ENCODE measurements around the gene HIPK1.
A peak's percentile ranks its signal among the peaks of the same experiment; 100 is the strongest.

Gene HIPK1

DNA sequence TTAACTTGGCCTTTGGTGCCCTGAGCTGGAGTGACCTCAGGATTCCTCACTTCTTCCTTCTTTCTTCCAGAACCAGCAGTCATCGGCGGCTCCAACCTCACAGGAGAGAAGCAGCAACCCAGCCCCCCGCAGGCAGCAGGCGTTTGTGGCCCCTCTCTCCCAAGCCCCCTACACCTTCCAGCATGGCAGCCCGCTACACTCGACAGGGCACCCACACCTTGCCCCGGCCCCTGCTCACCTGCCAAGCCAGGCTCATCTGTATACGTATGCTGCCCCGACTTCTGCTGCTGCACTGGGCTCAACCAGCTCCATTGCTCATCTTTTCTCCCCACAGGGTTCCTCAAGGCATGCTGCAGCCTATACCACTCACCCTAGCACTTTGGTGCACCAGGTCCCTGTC, 43.8 kb downstream of the HIPK1 start:
- no peak overlapping the region for H3K4me3 ChIP-seq (ENCODE audit: severe bottlenecking)
- no peak overlapping the region for H3K27ac ChIP-seq (ENCODE audit: poor library complexity, severe bottlenecking)
- no peaks in the 10 kb centered on the region for H3K9me3 ChIP-seq (ENCODE audit: severe bottlenecking)
- ATAC-seq (ENCODE audit: low read depth) (no peak), DNase-seq (ENCODE audit: low spot score) (no peak)
- H3K4me1 ChIP-seq (ENCODE audit: insufficient read depth, poor library complexity, severe bottlenecking), result no peaks in the 10 kb centered on the region
- H3K36me3 ChIP-seq (ENCODE audit: low read depth), result peaks cover 60% of the 10 kb centered on the region
- TF ChIP-seq, protein P1, sequence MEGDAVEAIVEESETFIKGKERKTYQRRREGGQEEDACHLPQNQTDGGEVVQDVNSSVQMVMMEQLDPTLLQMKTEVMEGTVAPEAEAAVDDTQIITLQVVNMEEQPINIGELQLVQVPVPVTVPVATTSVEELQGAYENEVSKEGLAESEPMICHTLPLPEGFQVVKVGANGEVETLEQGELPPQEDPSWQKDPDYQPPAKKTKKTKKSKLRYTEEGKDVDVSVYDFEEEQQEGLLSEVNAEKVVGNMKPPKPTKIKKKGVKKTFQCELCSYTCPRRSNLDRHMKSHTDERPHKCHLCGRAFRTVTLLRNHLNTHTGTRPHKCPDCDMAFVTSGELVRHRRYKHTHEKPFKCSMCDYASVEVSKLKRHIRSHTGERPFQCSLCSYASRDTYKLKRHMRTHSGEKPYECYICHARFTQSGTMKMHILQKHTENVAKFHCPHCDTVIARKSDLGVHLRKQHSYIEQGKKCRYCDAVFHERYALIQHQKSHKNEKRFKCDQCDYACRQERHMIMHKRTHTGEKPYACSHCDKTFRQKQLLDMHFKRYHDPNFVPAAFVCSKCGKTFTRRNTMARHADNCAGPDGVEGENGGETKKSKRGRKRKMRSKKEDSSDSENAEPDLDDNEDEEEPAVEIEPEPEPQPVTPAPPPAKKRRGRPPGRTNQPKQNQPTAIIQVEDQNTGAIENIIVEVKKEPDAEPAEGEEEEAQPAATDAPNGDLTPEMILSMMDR (IDR thresholded peaks at IDR 0.05; ENCODE audit: poor library complexity, severe bottlenecking), result no peak
- H3K27me3 ChIP-seq (ENCODE audit: insufficient read depth, poor library complexity, severe bottlenecking), result no peaks in the 10 kb centered on the region

DNA sequence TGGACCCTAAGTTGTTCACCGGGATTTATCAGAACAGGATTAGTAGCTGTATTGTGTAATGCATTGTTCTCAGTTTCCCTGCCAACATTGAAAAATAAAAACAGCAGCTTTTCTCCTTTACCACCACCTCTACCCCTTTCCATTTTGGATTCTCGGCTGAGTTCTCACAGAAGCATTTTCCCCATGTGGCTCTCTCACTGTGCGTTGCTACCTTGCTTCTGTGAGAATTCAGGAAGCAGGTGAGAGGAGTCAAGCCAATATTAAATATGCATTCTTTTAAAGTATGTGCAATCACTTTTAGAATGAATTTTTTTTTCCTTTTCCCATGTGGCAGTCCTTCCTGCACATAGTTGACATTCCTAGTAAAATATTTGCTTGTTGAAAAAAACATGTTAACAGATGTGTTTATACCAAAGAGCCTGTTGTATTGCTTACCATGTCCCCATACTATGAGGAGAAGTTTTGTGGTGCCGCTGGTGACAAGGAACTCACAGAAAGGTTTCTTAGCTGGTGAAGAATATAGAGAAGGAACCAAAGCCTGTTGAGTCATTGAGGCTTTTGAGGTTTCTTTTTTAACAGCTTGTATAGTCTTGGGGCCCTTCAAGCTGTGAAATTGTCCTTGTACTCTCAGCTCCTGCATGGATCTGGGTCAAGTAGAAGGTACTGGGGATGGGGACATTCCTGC, 46.2 kb downstream of the HIPK1 start:
- H3K27me3 ChIP-seq (ENCODE audit: insufficient read depth, poor library complexity, severe bottlenecking), result no peaks in the 10 kb centered on the region
- H3K9me3 ChIP-seq (ENCODE audit: severe bottlenecking), result no peaks in the 10 kb centered on the region
- no peak overlapping the region for H3K27ac ChIP-seq (ENCODE audit: poor library complexity, severe bottlenecking)
- H3K4me3 ChIP-seq (ENCODE audit: severe bottlenecking), result no peak overlapping the region
- TF ChIP-seq, protein P1 (IDR thresholded peaks at IDR 0.05; ENCODE audit: poor library complexity, severe bottlenecking), result no peak
- H3K4me1 ChIP-seq (ENCODE audit: insufficient read depth, poor library complexity, severe bottlenecking), result peaks cover 9% of the 10 kb centered on the region
- H3K36me3 ChIP-seq (ENCODE audit: low read depth), result peaks cover 36% of the 10 kb centered on the region
- DNase-seq (ENCODE audit: low spot score), result no peak
- no peak for ATAC-seq (ENCODE audit: low read depth)

DNA sequence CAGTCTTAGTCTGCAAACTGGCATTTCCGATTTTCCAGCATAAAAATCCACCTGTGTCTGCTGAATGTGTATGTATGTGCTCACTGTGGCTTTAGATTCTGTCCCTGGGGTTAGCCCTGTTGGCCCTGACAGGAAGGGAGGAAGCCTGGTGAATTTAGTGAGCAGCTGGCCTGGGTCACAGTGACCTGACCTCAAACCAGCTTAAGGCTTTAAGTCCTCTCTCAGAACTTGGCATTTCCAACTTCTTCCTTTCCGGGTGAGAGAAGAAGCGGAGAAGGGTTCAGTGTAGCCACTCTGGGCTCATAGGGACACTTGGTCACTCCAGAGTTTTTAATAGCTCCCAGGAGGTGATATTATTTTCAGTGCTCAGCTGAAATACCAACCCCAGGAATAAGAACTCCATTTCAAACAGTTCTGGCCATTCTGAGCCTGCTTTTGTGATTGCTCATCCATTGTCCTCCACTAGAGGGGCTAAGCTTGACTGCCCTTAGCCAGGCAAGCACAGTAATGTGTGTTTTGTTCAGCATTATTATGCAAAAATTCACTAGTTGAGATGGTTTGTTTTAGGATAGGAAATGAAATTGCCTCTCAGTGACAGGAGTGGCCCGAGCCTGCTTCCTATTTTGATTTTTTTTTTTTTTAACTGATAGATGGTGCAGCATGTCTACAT, 47.6 kb downstream of the HIPK1 start:
- H3K27me3 ChIP-seq (ENCODE audit: insufficient read depth, poor library complexity, severe bottlenecking), result no peaks in the 10 kb centered on the region
- H3K9me3 ChIP-seq (ENCODE audit: severe bottlenecking), result no peaks in the 10 kb centered on the region
- TF ChIP-seq, protein P1 (IDR thresholded peaks at IDR 0.05; ENCODE audit: poor library complexity, severe bottlenecking), result peak; percentile 40
- no peak for DNase-seq (ENCODE audit: low spot score)
- H3K36me3 ChIP-seq (ENCODE audit: low read depth), result peaks cover 22% of the 10 kb centered on the region
- H3K4me3 ChIP-seq (ENCODE audit: severe bottlenecking), result no peak overlapping the region
- peaks cover 9% of the 10 kb centered on the region for H3K4me1 ChIP-seq (ENCODE audit: insufficient read depth, poor library complexity, severe bottlenecking)
- no peak overlapping the region for H3K27ac ChIP-seq (ENCODE audit: poor library complexity, severe bottlenecking)
- 0 out of 3 replicates have a peak, but pooled peaks have one; percentile 30 for ATAC-seq (ENCODE audit: low read depth)

- H3K9me3 ChIP-seq (ENCODE audit: severe bottlenecking), result no peaks in the 10 kb centered on the region
Observed at GRCh38 chr1:113977906-113978305, 48.8 kb downstream of the HIPK1 start.

More at GRCh38 chr1:113977906-113978305, 48.8 kb downstream of the HIPK1 start:
- DNase-seq (ENCODE audit: low spot score) (no peak), ATAC-seq (ENCODE audit: low read depth) (no peak)
- Histone ChIP-seq H3K36me3 (ENCODE audit: low read depth) (peaks cover 19% of the 10 kb centered on the region), H3K27ac (ENCODE audit: poor library complexity, severe bottlenecking) (no peak overlapping the region), H3K27me3 (ENCODE audit: insufficient read depth, poor library complexity, severe bottlenecking) (no peaks in the 10 kb centered on the region), H3K4me3 (ENCODE audit: severe bottlenecking) (no peak overlapping the region), H3K4me1 (ENCODE audit: insufficient read depth, poor library complexity, severe bottlenecking) (peaks cover 9% of the 10 kb centered on the region)
- TF ChIP-seq, protein P1 (IDR thresholded peaks at IDR 0.05; ENCODE audit: poor library complexity, severe bottlenecking), result no peak
